ENCODE results near the gene OR6C3.
"Not testable (repeated sequence)": the region's sequence is repeated elsewhere in the genome, so short reads cannot be mapped to it uniquely, and the experiment has no call there.

The OR6C3 gene

GRCh38 chr12:55330446-55330845, at the start of gene OR6C3:
Gene OR6C3, plus strand, starts transcription at chr12:55330746. Its CDS starts 955 bp downstream, at chr12:55331701.
- DNase-seq: no peak

- no peak for DNase-seq
Measured at GRCh38 chr12:55280991-55281390, 49.6 kb upstream of the OR6C3 start.

- DNase-seq: no peak
Measured at GRCh38 chr12:55289999-55290398, 40.5 kb upstream of the OR6C3 start.

GRCh38 chr12:55296469-55296868, 34.1 kb upstream of the OR6C3 start, which contains the start of gene OR6C6:
Gene OR6C6, minus strand, starts transcription at chr12:55296569. Its CDS starts 1,337 bp downstream, at chr12:55295232.
- no peak for DNase-seq

- no peak for DNase-seq
Measured at GRCh38 chr12:55314043-55314442, 16.5 kb upstream of the OR6C3 start, which contains the start of gene OR6C1. Gene OR6C1, plus strand, starts transcription at chr12:55314343. Its CDS starts 6,257 bp downstream, at chr12:55320600.

GRCh38 chr12:55320201-55320600, 10.3 kb upstream of the OR6C3 start:
- DNase-seq: no peak

GRCh38 chr12:55325801-55326200, 4.7 kb upstream of the OR6C3 start:
- not testable (repeated sequence) for DNase-seq

- no peak for DNase-seq
Measured at GRCh38 chr12:55336002-55336401, 5.5 kb downstream of the OR6C3 start.

- not testable (repeated sequence) for DNase-seq
Measured at GRCh38 chr12:55355338-55355737, 24.8 kb downstream of the OR6C3 start.

- DNase-seq: no peak
Measured at GRCh38 chr12:55362675-55363074, 32.1 kb downstream of the OR6C3 start, which contains the start of gene OR6C75. Gene OR6C75, plus strand, starts transcription at chr12:55362975. Its CDS starts 2,136 bp downstream, at chr12:55365111.

GRCh38 chr12:55365086-55365485, 34.5 kb downstream of the OR6C3 start:
- no peak for DNase-seq

- DNase-seq: no peak
Measured at GRCh38 chr12:55372521-55372920, 42.0 kb downstream of the OR6C3 start.
